D721Med (cell line): ENCODE measurements around the gene NOTCH1.

ENCODE experiments used
- DNase-seq: peaks from one replicate; pipeline ENCODE4 v3.0.0; 2011; ENCODE audit warnings: low spot score; ENCODE audit not compliant: insufficient read length
- FAIRE-seq: peaks from 2 replicates; lab custom pipeline; 2011; peaks lifted over from hg19 to GRCh38; lab: Jason Lieb, UNC
- CTCF ChIP-seq: IDR thresholded peaks from 2 replicates; pipeline ENCODE4 v1.5.1; 2012; ENCODE audit warnings: mild to moderate bottlenecking, control low read depth; ENCODE audit not compliant: insufficient read depth; ENCODE audit errors: missing control alignments

NOTCH1 gene

DNA sequence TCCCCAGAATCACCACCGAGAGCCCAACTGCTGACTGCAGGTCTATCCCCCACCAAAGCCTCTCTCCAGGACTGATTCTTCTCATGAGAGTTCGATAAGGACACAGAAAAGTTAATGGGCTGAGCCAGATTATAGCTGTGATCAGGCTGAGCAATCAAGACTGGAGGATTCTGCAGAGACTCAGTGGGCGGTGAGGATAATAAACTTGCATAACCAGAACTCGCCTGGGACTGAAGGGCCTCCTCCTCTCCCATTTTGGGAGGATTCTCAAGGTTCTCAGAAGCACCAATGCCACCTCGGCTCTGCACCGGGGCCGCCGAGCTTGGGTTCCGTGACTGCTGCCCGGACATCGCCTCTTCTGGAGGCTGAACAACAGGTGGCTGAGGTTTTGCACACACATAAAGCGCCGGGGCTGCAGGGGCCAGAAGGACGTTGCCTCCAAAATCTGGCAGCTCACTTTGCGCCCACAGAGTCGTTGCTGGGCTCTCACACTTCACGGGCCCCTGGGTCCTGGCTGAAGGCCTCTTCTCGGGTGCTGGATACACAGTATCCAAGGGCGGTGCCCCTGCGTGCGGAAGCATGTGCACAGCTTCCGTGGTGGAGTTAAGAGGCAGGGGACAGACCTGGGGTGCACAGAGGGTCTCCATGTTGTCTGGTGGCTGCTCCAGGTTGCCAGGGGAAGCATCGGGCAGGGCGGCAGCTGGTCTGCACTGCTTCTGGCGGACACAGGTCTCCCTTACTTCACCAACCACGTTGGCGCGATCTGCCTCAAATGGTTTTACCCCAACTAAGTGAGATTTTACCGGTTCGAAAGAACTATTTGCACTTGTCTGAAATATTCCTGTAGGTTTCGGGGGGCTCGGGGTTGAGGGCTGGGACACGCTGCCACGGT, 70.6 kb downstream of the NOTCH1 start:
- FAIRE-seq (no peak), DNase-seq (no peak)
- no peak for TF ChIP-seq CTCF

GRCh38 chr9:136474021-136474640, 71.7 kb downstream of the NOTCH1 start:
- DNase-seq, result no peak
- no peak for TF ChIP-seq CTCF
- FAIRE-seq, result no peak

- no peak for DNase-seq
- TF ChIP-seq CTCF, result no peak
- FAIRE-seq, result no peak
These were observed 72.5 kb downstream of the NOTCH1 start for GRCh38 chr9:136473354-136473721.

GRCh38 chr9:136472640-136473353, 73.1 kb downstream of the NOTCH1 start:
- FAIRE-seq (no peak), DNase-seq (no peak)
- no peak for TF ChIP-seq CTCF

DNA sequence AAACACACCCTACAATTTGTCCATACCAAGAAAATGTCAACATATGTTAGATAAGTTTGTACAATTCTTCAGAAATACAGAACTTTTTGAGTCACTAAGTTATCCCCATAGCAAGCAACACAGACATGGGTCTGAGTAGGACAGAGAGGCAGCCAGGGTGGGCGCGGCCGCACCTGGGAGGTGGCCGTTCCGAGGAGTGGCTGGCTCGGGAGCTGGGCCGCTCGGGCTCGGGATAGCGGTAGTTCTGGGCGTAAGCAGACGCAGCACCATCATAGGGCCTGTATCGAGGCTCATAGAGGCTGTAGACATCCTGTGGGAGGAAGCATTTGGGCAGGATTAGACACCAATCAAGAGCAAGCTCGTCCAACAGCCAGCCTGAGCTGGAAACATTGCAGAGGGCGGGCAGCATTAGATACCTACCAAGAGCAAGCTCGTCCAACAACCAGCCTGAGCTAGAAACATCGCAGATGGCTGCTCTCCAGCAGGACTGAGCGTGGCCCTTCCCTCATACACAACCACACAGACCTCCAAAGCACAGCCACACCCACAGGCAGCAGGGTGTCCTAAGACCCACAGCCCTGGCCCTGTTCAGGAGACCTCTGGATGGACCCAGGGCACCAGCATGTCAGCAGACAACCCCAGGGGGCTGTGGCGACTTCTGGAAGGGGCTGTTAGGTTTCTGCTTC, 73.9 kb downstream of the NOTCH1 start:
- FAIRE-seq (no peak), DNase-seq (no peak)
- TF ChIP-seq CTCF, result no peak

DNA sequence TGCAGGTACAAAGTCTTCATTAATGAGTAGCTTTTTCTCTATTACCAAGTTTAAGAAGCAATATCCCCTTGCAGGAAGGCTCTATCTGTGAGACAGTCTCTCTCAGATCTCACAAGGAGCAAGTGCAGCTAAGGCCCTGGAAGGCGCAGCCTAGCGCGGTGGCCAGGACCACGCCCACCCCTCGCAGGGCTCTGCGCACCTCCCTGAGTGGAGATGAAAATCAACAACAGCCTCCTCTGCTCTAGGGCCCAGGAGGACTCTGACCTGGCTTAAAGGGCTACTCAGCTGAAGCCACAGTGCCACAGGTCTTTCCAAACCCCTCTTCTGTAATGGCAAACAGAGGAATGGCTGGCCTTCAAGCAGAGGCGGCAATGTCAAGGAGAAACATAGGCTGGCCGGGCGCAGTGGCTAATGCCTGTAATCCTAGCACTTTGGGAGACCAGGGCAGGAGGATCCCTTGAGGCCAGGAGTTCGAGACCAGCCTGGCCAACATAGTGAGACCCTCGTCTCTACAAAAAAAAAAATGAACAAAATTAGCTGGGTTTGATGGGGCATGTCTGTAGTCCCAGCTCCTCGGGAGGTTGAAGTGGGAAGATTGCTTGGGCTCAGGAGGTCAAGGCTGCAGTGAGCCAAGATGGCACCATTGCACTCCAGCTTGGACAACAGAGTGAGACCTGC, 74.9 kb downstream of the NOTCH1 start:
- no peak for TF ChIP-seq CTCF
- DNase-seq (no peak), FAIRE-seq (no peak)
